Neuronal stem cell (in vitro differentiated cells): Measurements from ENCODE around the gene TRAK2. TPM values are rescaled to one million over a fixed set of nuclear protein-coding genes. Genes with fewer than 3 reads are reported as not detected.

Experiments
- small RNA-seq: library from polyadenylated mRNA; stranded (forward); fragments of <200 nt; extraction: miRNeasy Mini kit (QIAGEN cat#:217004); gene quantifications from one replicate; pipeline ENCODE3, GENCODE V24; 2013; ENCODE audit not compliant: insufficient read depth

The TRAK2 gene

Small RNA genes within 50 kb of the gene (small RNA-seq; reads per million reads assigned to genes)
- not detected for gene RF00019
